ENCODE data around the gene RANBP3L. TPM values are rescaled to one million over a fixed set of nuclear protein-coding genes. Genes with fewer than 3 reads are reported as not detected.

Gene RANBP3L
- total and polyA plus RNA-seq, 9 of the 15 experiments (the other 6 are each of a cell fraction or from before 2014, with no cell fraction given), result 0.01 to 0.06 TPM; not detected in 7

GRCh38 chr5:36240779-36241630, 60.7 kb downstream of the RANBP3L start (continued):
- TF ChIP-seq ZNF398 (CRISPR knock-in tag; IDR thresholded peaks at IDR 0.05), result no peak
- no peak for TF ChIP-seq SMAD4 (CRISPR knock-in tag; conservative IDR thresholded peaks at IDR 0.05)
- TF ChIP-seq NFE2L1 (tag; IDR thresholded peaks at IDR 0.05; ENCODE audit: borderline replicate concordance, low read depth), result no peak
- TF ChIP-seq SP1 (CRISPR knock-in tag; IDR thresholded peaks at IDR 0.05), result no peak
- TF ChIP-seq GATAD2A (IDR thresholded peaks at IDR 0.05), result no peak
- no peak for TF ChIP-seq POLR2AphosphoS2 (IDR thresholded peaks at IDR 0.05; ENCODE audit: low read length)
- peak; percentile 8 for TF ChIP-seq TAF9B (IDR thresholded peaks at IDR 0.05; ENCODE audit: partially characterized antibody)
- TF ChIP-seq ZNF609 (CRISPR knock-in tag; IDR thresholded peaks at IDR 0.05; ENCODE audit: borderline replicate concordance), result no peak
- TF ChIP-seq ARHGAP35 (IDR thresholded peaks at IDR 0.05; ENCODE audit: partially characterized antibody), result no peak
- TF ChIP-seq AFF1 (IDR thresholded peaks at IDR 0.05; ENCODE audit: low read depth in 1 of 2, partially characterized antibody in 2 of 2), result peak in 1 of 2 experiments; percentile 64
- peak; percentile 0 for TF ChIP-seq HNRNPLL (IDR thresholded peaks at IDR 0.05; ENCODE audit: low read depth, low read length, poor library complexity, severe bottlenecking)
- no peak for TF ChIP-seq ZBTB12 (CRISPR knock-in tag; IDR thresholded peaks at IDR 0.05)
- no peak for TF ChIP-seq ETV6 (IDR thresholded peaks at IDR 0.05; ENCODE audit: borderline replicate concordance in 1 of 2, low read depth in 2 of 2, low read length in 1 of 2)
- TF ChIP-seq ETV6 (CRISPR knock-in tag; IDR thresholded peaks at IDR 0.05; ENCODE audit: borderline replicate concordance), result no peak

Data from K562 (cell line).